GM19463 (cell line): ENCODE measurements around the gene NR4A2.

Source experiments
- ATAC-seq: cut with Tn5 transposase; IDR thresholded peaks from one replicate; pipeline ENCODE4 v1.9.1; 2021; ENCODE audit warnings: mild to moderate bottlenecking, moderate library complexity; ENCODE audit not compliant: unreplicated experiment

The NR4A2 gene

GRCh38 chr2:156340804-156341451, 8.4 kb upstream of the NR4A2 start:
- ATAC-seq, result peak; percentile 6

GRCh38 chr2:156340377-156340776, 7.9 kb upstream of the NR4A2 start:
- ATAC-seq, result no peak

- no peak for ATAC-seq
Observed at GRCh38 chr2:156339865-156340264, 7.3 kb upstream of the NR4A2 start.

- no peak for ATAC-seq
Observed at GRCh38 chr2:156339110-156339847, 6.8 kb upstream of the NR4A2 start.

GRCh38 chr2:156338578-156338977, 6.1 kb upstream of the NR4A2 start:
- no peak for ATAC-seq

GRCh38 chr2:156334496-156335478, 2.3 kb upstream of the NR4A2 start:
- peak; percentile 19 for ATAC-seq

GRCh38 chr2:156333951-156334495, 1.5 kb upstream of the NR4A2 start:
- peak; percentile 40 for ATAC-seq

- peak; percentile 9 for ATAC-seq
Observed at GRCh38 chr2:156333274-156333950, 891 bp upstream of the NR4A2 start.

GRCh38 chr2:156332284-156332533, 312 bp downstream of the NR4A2 start:
- peak; percentile 6 for ATAC-seq

GRCh38 chr2:156331572-156332283, 793 bp downstream of the NR4A2 start:
- no peak for ATAC-seq

- ATAC-seq, result no peak
Observed at GRCh38 chr2:156329927-156330726, 2.4 kb downstream of the NR4A2 start.

GRCh38 chr2:156329031-156329926, 3.2 kb downstream of the NR4A2 start:
- no peak for ATAC-seq

- no peak for ATAC-seq
Observed at GRCh38 chr2:156327835-156328695, 4.5 kb downstream of the NR4A2 start.

GRCh38 chr2:156326526-156327095, 5.9 kb downstream of the NR4A2 start:
- no peak for ATAC-seq

- ATAC-seq, result no peak
Observed at GRCh38 chr2:156325688-156326525, 6.6 kb downstream of the NR4A2 start.

- no peak for ATAC-seq
Observed at GRCh38 chr2:156323754-156324153, 8.8 kb downstream of the NR4A2 start.
